ENCODE measurements around the gene P3H2. TPM values are rescaled to one million over a fixed set of nuclear protein-coding genes. Genes with fewer than 3 reads are reported as not detected.

The P3H2 gene
- 10 to 100 TPM; 14.6 to 22.2 TPM for total RNA-seq

GRCh38 chr3:190120269-190121060 is at the start of gene P3H2:
Gene P3H2 (minus strand): TSS chr3:190120897. CDS start chr3:190120731, 166 bp downstream.
- intact Hi-C loops (cut with DNase I), result loop anchor here (5.0 to 10.0 kb wide), 2 partner anchors 106 to 153 kb away; no protein-coding TSS in a partner anchor
- H3K9ac ChIP-seq (ENCODE audit: low read depth in 2 of 2, low read length in 2 of 2), result peak within 1 kb of the TSS; percentile 19 to 81
- no peak for TF ChIP-seq CTCF (IDR thresholded peaks at IDR 0.05)

GRCh38 chr3:190169877-190170276 is 49.2 kb upstream of the P3H2 start:
- Histone ChIP-seq H3K27me3 (no peaks in the 10 kb centered on the region), H3K9ac (ENCODE audit: low read depth in 2 of 2, low read length in 2 of 2) (no peak overlapping the region), H3K4me1 (no peaks in the 10 kb centered on the region), H3K27ac (no peak overlapping the region), H3K9me3 (no peaks in the 10 kb centered on the region), H3K4me3 (no peak overlapping the region), H3K36me3 (no peaks in the 10 kb centered on the region)
- intact Hi-C loops (cut with DNase I), result no loop called here
- TF ChIP-seq CTCF (IDR thresholded peaks at IDR 0.05), result no peak
- DNase-seq, result no peak

More at GRCh38 chr3:190120269-190121060, at the start of gene P3H2:
- H3K4me1 ChIP-seq, result no peaks in the 10 kb centered on the region
- no peaks in the 10 kb centered on the region for H3K27me3 ChIP-seq
- no peaks in the 10 kb centered on the region for H3K36me3 ChIP-seq
- H3K4me3 ChIP-seq, result peak within 1 kb of the TSS; percentile 82
- H3K9me3 ChIP-seq, result no peaks in the 10 kb centered on the region
- H3K27ac ChIP-seq, result peak within 1 kb of the TSS; percentile 61
- peak; percentile 78 for DNase-seq

GRCh38 chr3:190169243-190169642 is 48.5 kb upstream of the P3H2 start:
- Histone ChIP-seq H3K36me3 (no peaks in the 10 kb centered on the region), H3K9me3 (no peaks in the 10 kb centered on the region), H3K27ac (no peak overlapping the region), H3K4me3 (no peak overlapping the region), H3K4me1 (no peaks in the 10 kb centered on the region), H3K27me3 (no peaks in the 10 kb centered on the region), H3K9ac (ENCODE audit: low read depth in 2 of 2, low read length in 2 of 2) (no peak overlapping the region)
- DNase-seq, result no peak
- intact Hi-C loops (cut with DNase I), result no loop called here
- TF ChIP-seq CTCF (IDR thresholded peaks at IDR 0.05), result no peak

- Histone ChIP-seq H3K9me3 (no peaks in the 10 kb centered on the region), H3K27ac (no peak overlapping the region), H3K36me3 (no peaks in the 10 kb centered on the region), H3K9ac (ENCODE audit: low read depth in 2 of 2, low read length in 2 of 2) (no peak overlapping the region), H3K4me3 (no peak overlapping the region), H3K27me3 (no peaks in the 10 kb centered on the region), H3K4me1 (no peaks in the 10 kb centered on the region)
- DNase-seq, result no peak
- no peak for TF ChIP-seq CTCF (IDR thresholded peaks at IDR 0.05)
- intact Hi-C loops (cut with DNase I), result no loop called here
Measured at GRCh38 chr3:190167936-190168680, 47.4 kb upstream of the P3H2 start.

GRCh38 chr3:190166948-190167347 is 46.3 kb upstream of the P3H2 start:
- H3K27me3 ChIP-seq, result no peaks in the 10 kb centered on the region
- H3K36me3 ChIP-seq, result no peaks in the 10 kb centered on the region
- H3K4me3 ChIP-seq, result no peak overlapping the region
- no peak overlapping the region for H3K9ac ChIP-seq (ENCODE audit: low read depth in 2 of 2, low read length in 2 of 2)
- DNase-seq, result no peak
- intact Hi-C loops (cut with DNase I), result no loop called here
- H3K4me1 ChIP-seq, result no peaks in the 10 kb centered on the region
- no peak overlapping the region for H3K27ac ChIP-seq
- TF ChIP-seq CTCF (IDR thresholded peaks at IDR 0.05), result no peak
- no peaks in the 10 kb centered on the region for H3K9me3 ChIP-seq

Measured in colonic mucosa (tissue), 4 donors.